HG02870 (cell line): ENCODE data around the gene SPOCK2.

Experiments used
- ATAC-seq: cut with Tn5 transposase; IDR thresholded peaks from one replicate; pipeline ENCODE4 v1.9.1; 2021; ENCODE audit warnings: mild to moderate bottlenecking, moderate library complexity; ENCODE audit not compliant: unreplicated experiment

Gene SPOCK2

DNA sequence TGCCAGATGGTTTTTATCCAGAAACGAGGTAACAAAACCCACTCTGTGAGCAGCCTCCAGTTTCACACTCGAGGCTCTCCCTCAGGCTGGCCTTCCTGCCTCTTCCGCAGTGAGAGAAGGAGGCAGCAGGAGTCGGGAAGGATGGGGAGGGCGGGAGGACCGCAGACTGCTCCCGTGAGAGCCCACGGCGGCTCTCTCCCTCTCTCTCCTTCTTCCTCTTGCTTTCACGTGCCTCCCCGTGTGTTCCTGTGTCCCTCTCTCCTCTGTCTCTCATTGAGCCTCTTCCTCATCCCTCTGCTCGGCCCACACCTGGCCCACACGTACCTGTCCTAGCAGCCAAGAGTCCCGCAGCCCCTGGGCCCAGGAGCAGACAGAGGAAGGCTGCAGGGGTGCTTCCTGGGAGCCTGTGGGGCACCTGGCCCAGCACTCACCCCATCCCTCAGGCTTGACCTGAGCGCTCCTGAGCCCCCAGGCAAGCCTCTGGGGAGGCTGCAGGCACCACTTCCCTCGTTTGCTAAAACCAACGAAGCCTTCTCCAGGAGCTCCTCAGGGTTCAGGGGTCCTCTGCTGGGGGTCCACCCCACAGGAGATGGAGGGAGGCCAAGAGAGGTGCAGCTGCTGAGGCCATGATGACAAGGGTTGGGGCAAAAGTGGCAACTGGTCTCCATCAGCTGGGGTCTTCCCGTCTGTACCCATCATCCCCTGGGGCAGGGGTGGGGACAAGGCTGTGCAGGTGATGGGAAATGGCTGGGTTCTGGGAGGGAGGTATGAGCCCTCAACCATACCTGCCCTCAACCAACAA is 13.6 kb downstream of the SPOCK2 start:
- ATAC-seq: no peak

- no peak for ATAC-seq
Measured at GRCh38 chr10:72073708-72074573, 14.4 kb downstream of the SPOCK2 start.

DNA sequence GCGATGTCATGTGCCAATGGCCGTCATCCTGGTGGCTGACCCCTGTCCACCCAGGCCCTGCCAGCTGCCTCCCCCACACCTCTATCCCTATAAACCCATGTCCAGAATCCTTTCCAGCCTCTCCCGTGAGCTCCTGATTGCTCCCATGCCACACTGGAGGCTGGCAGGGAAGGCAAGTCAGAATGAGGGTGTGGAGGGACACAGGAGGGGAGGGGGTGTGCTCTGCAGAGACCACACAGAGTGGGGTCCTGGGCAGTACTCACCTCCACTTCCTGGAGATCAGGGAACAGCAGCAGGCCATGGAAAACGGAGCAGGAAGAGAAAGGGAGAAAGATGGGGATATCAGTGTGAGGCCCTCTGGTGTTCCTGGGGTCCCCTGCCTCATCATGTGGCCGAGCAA is 15.7 kb downstream of the SPOCK2 start:
- no peak for ATAC-seq

DNA sequence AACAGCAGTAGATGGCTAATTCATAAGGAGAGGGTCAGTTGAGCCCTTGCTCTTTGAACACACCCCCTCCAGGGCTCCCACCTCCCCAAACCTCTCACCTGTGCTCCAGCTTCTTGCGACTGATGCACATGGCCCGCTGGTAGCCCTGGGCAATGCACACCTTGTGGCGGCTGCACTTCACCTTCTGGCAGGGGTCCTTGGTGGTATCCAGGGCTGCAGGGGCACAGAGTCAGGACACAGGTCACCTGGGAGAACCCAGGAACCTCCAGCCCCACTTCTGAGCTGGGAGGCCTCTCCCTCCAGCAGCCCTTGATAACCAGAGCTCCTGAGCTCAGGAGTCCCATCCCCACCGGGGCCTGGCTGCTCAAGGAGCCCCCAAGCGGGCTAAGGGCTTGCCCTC is 16.3 kb downstream of the SPOCK2 start:
- no peak for ATAC-seq

DNA sequence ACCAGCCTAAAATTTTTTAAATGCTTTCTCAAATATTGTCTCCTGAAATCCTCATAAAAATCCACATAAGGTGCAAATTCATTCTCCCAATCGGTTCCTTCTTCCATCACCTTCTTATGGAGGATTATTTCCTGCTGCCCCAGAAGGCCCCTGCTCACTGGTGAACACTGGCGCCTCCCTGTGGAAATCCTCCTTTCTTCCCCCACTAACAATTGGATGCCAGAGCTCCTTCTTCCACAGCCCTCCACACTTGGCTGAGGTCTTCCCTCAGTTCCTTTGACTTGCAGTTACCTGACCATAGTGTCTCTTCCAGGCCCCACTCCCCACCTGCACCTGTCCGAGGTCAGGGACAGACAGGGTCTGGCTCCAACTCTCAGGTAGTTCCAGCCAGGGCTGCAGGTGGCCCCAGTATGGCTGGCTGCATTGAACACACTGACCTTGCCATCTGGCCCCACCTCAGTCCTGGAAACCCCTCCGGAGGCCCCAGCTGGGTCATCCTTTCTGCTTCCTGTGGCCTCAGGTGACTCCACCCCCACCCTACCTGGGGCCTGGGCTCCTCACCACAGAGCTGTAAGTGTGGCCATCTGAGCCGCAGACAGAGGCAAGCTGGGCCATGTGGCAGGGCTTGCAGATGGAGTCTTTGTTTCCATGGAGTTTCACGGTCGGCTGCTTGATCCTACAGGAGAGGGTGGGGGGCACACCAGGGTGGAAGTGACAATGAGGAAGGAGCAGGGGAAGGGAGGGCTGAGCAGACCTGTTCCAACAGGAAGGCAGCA is 18.4 kb downstream of the SPOCK2 start:
- no peak for ATAC-seq

GRCh38 chr10:72068901-72069446 is 19.4 kb downstream of the SPOCK2 start:
- no peak for ATAC-seq

DNA sequence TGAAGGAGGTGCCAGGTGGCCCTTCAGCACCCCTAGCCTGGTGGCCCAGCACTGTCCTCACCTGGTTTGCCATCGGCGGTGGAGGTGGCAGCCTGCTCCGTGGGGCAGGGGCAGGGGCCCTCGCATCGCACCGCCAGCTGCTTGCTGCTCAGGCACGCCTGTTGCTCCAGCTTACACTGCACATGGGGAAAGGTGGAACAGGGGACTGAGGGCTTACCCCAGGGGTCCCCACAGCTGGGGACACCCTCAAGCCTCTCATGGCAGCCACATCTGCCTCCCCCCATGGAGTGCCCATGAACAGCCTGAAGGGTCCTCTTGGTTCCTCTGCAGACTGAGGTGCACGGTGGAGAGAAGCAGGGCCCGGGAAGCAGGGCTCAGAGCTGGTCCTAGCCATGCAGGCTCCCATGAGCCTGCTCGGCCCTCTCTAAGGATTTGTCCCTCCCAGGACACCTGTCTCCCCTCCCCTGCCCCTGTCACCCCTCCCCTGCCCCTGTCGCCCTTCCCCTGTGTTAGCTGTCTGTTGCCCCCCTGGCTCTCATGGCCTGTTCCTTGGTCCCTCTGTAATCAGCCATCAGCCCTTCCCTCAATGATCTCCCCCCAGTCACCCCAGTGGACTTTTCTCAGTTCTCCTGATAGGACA is 20.1 kb downstream of the SPOCK2 start:
- ATAC-seq: no peak

DNA sequence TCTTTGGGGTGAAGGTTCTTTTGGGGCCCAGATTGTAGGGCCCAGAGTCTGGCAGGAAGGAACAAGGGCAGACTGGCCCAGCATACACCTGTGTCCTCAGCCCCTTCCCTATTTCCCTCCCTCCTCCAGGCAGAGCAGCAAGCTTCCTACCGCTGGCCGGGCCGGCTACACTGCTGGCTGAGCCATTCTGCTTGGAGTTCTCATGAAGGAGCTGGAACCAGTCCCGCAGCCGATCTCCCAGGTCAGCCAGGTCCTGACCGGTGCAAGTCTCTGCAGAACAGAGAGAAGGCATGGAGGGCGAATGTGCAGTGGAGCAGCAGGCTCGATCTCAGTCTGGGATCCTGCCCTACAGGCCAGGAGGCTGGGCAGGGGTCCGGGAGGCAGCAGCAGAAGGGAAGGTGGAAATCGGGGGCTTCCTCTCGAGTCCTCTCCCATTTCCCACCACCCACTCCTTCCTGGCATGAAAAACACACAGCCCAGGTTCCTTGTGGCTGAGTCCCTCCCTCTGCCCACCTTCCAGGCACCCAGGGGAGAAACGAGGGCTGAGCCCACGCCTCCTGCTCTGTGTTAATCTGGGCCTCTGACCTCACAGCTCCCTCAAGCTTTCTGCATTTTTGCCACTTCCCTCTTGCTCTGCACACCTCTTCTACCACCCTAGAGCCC is 20.8 kb downstream of the SPOCK2 start:
- ATAC-seq: no peak

DNA sequence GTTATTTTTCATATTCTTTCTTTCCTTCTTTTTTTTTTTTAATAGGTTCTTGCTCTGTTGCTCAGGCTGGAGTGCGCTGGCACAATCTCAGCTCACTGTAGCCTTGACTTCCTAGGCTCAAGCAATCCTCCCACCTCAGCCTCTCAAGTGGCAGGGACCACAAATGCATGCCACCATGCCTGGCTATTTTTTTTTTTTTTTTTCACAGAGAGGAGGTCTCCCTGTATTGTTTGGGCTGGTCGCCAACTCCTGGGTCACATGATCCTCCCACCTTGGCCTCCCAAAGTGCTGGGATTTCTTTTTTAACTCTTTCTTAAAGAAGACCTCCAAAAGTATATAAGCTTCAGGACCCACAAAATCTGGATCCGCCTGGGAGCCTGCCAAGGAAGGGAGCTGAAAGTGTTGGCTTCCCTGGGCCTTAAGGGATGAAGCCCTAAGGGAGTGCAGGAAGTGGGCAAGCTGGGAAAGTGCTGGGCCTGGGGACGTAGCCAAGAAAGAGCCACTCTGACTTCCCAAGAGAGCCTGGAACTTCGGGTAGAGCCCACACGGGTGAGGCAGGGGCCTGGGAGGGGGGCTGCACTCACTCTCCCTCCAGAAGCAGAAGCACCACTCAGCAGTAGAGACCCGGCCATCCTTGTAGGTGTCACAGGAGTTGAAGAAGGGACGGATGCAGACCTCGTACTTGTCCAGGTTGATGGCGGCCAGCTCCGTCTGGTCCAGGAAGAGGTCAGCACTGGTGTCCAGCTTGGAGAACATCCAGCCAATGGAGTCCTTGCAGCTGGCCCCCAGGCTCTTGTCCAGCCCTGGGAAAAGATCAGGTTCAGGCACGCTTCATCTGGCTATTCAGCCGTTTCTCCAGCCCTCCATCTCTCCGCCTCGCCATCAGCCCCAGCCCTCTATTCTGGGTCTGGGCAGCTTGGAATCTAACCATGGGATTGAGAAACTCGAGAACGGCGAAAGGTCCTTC is 21.8 kb downstream of the SPOCK2 start:
- ATAC-seq: no peak

GRCh38 chr10:72065439-72066025 is 22.8 kb downstream of the SPOCK2 start:
- no peak for ATAC-seq

- ATAC-seq: no peak
Measured at GRCh38 chr10:72063703-72064391, 24.5 kb downstream of the SPOCK2 start.

GRCh38 chr10:72062832-72063702 is 25.3 kb downstream of the SPOCK2 start:
- ATAC-seq: no peak

DNA sequence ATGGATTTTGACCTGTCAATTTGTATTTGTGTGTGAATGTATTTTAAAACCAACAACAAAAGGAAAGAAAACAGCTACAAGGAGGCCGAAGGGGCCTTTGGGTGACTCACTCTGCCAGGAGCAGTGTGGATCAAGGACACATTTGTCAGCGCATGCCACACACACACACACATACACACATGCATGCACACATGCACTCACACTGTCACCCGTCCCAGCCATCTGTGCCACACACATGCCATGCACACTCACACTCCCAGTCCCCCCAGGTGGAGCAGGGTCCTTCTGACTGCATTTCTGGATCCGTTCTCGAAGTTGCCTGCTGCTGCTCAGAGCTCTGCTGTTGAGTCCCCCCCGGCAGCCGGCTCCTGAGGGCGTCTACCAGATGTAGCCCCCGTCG is 26.0 kb downstream of the SPOCK2 start:
- ATAC-seq: no peak

- no peak for ATAC-seq
Measured at GRCh38 chr10:72061930-72062329, 26.4 kb downstream of the SPOCK2 start.

- no peak for ATAC-seq
Measured at GRCh38 chr10:72061491-72061890, 26.9 kb downstream of the SPOCK2 start.

DNA sequence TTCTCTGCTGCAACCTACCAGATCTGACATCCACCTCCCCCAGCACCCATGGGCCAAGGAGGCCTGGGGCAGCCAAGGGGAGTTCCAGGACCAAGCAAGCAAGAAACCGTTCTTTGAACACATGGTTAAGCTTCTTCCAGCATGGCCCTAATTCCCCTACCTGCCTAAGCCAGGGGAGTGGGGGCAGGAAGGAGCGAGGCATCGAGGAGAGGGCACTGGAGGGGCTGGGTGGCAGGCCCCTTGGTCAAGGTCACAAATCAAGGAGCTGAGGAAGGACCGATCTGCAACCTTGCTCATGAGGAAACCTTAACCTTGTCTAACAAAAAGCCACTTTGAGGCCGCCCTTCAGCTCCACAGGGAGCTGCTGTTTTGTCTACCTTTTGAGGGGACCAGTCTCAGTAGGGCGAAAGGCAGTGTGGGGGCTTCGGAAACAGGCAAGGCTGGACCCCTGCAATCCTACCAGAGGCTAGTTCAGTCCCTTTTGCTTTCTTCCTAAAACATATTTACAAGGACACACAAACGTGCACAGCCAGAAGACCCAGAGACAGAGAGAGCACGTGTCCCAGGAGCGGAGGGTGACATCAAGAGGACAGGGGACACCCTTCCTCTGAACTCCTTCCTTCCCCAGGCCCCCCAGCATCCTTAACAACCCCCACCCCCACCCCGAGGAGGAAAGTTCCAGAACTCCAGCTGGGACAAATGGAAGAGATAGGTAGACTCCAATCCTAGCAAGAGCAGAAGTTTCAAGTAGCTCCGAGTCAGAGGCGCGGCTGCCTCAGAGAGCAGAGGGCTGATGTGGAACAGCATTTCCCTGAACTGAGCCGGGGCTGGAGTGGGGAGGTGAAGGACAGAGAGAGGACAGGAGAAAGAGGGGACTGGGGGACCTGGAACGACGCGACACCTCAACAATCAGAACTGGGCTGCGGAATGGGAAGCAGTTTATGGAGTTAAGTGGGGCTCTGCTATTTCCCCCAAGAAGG is 28.2 kb downstream of the SPOCK2 start:
- ATAC-seq: no peak
